GM12878 (cell line): ENCODE data around the gene GPI. TPM values are rescaled to one million over a fixed set of nuclear protein-coding genes. Genes with fewer than 3 reads are reported as not detected.

ENCODE experiments used
- ATAC-seq: fragments of 200-7000 bp; cut with Tn5 transposase; 3 replicates; pipeline ENCODE4 v1.9.1; 2020; ENCODE audit warnings: mild to moderate bottlenecking, moderate library complexity
- BruUV-seq: library from RNA; stranded (reverse); fragments of 400-500 nt; replicated peaks from 2 replicates; lab custom pipeline; 2021; lab: Mats Ljungman, UMichigan
- CTCF ChIA-PET: fragments of 300-600 bp; sonication (Branson Sonifier 250); formaldehyde crosslinking; extraction: SDS; loops from one replicate; lab custom pipeline; 2021; ENCODE audit warnings: inconsistent platforms; lab: Yijun Ruan, JAX
- POLR2A ChIA-PET: fragments of 350-600 bp; formaldehyde crosslinking; extraction: SDS; loops from one replicate; lab custom pipeline; 2021; ENCODE audit warnings: inconsistent platforms; lab: Charles Lee
- RAD21 ChIA-PET: fragments of 300-600 bp; sonication (Branson Sonifier 250); formaldehyde crosslinking; loops from one replicate; lab custom pipeline; 2023; ENCODE audit warnings: antibody characterized with exemption; ENCODE audit not compliant: unreplicated experiment; lab: Charles Lee
- SMC1A ChIA-PET: fragments of 300-600 bp; sonication (Branson Sonifier 250); formaldehyde crosslinking; loops from one replicate; lab custom pipeline; 2023; ENCODE audit not compliant: unreplicated experiment, uncharacterized antibody; lab: Charles Lee
- DNase-seq: peaks from one replicate; pipeline ENCODE4 v3.0.0-alpha.2; 2011; ENCODE audit warnings: low read depth, low spot score
- FAIRE-seq: peaks from 3 replicates; lab custom pipeline; 2011; peaks lifted over from hg19 to GRCh38; lab: Jason Lieb, UNC
- H2AFZ ChIP-seq: 2 replicates; pipeline ENCODE4 v1.6.0; 2011; ENCODE audit warnings: low read depth, low read length, control low read depth; ENCODE audit not compliant: control insufficient read depth
- H3K27ac ChIP-seq: 2 replicates; pipeline ENCODE4 v1.5.1; 2011; ENCODE audit warnings: control low read depth; ENCODE audit not compliant: control insufficient read depth, insufficient read depth
- H3K27me3 ChIP-seq, 2 experiments: replicated peaks in 1 of 2; 2 replicates each; pipeline versions ENCODE4 v1.6.0 to v1.6.1; 2011; ENCODE audit warnings: low read length in 1 of 2; ENCODE audit not compliant: control insufficient read depth in 2 of 2, insufficient read depth in 2 of 2
- H3K36me3 ChIP-seq, 2 experiments: 2 replicates each; pipeline ENCODE4 v1.5.1; 2011; ENCODE audit warnings: low read length in 1 of 2; ENCODE audit not compliant: control insufficient read depth in 2 of 2, insufficient read depth in 2 of 2
- H3K4me1 ChIP-seq: 2 replicates; pipeline ENCODE4 v1.6.1; 2011; ENCODE audit warnings: mild to moderate bottlenecking, low read length, moderate library complexity, mixed read lengths; ENCODE audit not compliant: control insufficient read depth, insufficient read depth
- H3K4me2 ChIP-seq: 2 replicates; pipeline ENCODE4 v1.6.0; 2011; ENCODE audit warnings: control low read depth; ENCODE audit not compliant: control insufficient read depth, insufficient read depth
- H3K4me3 ChIP-seq: fragments of 200-600 bp; sonication (generic); 2 replicates; pipeline ENCODE4 v1.5.1; 2016
- H3K79me2 ChIP-seq: 2 replicates; pipeline ENCODE4 v1.6.0; 2011; ENCODE audit warnings: low read length; ENCODE audit not compliant: control insufficient read depth, insufficient read depth
- H3K9ac ChIP-seq: 2 replicates; pipeline ENCODE4 v1.8.0; 2011; ENCODE audit warnings: low read length, control low read depth, mixed read lengths; ENCODE audit not compliant: control insufficient read depth, insufficient read depth
- H3K9me3 ChIP-seq: replicated peaks from 3 replicates; pipeline ENCODE4 v1.5.1; 2011; ENCODE audit warnings: mild to moderate bottlenecking, low read length; ENCODE audit not compliant: control insufficient read depth, insufficient read depth
- H4K20me1 ChIP-seq: 2 replicates; pipeline ENCODE4 v1.6.0; 2011; ENCODE audit not compliant: control insufficient read depth, insufficient read depth
- GABPA ChIP-seq: IDR thresholded peaks from 2 replicates; pipeline ENCODE4 v1.6.1; 2014; ENCODE audit warnings: antibody characterized with exemption, low read depth, mild to moderate bottlenecking, inconsistent platforms
- HDGF ChIP-seq: fragments of 450-650 bp; IDR thresholded peaks from 2 replicates; pipeline ENCODE4 v1.6.1; 2016; ENCODE audit warnings: antibody characterized with exemption
- SREBF1 ChIP-seq: IDR thresholded peaks from 2 replicates; pipeline ENCODE4 v1.6.1; 2012; ENCODE audit warnings: mild to moderate bottlenecking, low read length
- SREBF2 ChIP-seq: IDR thresholded peaks from 2 replicates; pipeline ENCODE4 v1.6.1; 2012; ENCODE audit warnings: mild to moderate bottlenecking, low read length
- USF1 ChIP-seq: IDR thresholded peaks from 2 replicates; pipeline ENCODE4 v1.6.1; 2011; ENCODE audit warnings: borderline replicate concordance, low read depth, mild to moderate bottlenecking, moderate library complexity, mixed read lengths, low read length; ENCODE audit not compliant: insufficient read depth; ENCODE audit errors: extremely low read length
- WGBS: methylation state at CpG from one replicate; pipeline ENCODE4 v1.1.6; 2016; ENCODE audit warnings: low lambda C conversion rate; ENCODE audit not compliant: insufficient replicate concordance, insufficient coverage; ENCODE audit errors: missing lambda C conversion rate; 5-methylcytosine and 5-hydroxymethylcytosine counted together
- in situ Hi-C: fragments of 300-500 bp; cut with MboI; formaldehyde crosslinking; loops from 9 replicates; pipeline ENCODE4 v1.14.3; 2018; ENCODE audit warnings: mixed read lengths
- intact Hi-C: fragments of 100-400 bp; cut with micrococcal nuclease; formaldehyde crosslinking; loops from one replicate; pipeline ENCODE4 v1.14.2; 2022; ENCODE audit not compliant: unreplicated experiment
- polyA plus RNA-seq, 11 experiments: library from polyadenylated mRNA; depleted of rRNA in 4 of 11; unstranded in 6 of 11; stranded (reverse) in 5 of 11; fragments of >200 nt; fragmentation: Nextera tagmentation in 4 of 11; fragmentation: Illumina TruSeq in 1 of 11; extraction: Ambion mirVana in 4 of 11; extraction: Trizol in 1 of 11; gene quantifications; 1 replicate in 1 of 11; 2 replicates in 10 of 11; pipeline versions ENCODE4 v1.2.1 to v1.2.3, GENCODE V29; 2011 to 2016; ENCODE audit warnings: inconsistent platforms in 2 of 11, missing spikeins in 2 of 11, low read depth in 1 of 11
- total RNA-seq, 4 experiments: library from RNA; depleted of rRNA in 3 of 4; stranded (reverse); fragments of >200 nt in 3 of 4; fragmentation: Illumina TruSeq in 1 of 4; extraction: Trizol in 1 of 4; gene quantifications; 2 replicates each; pipeline versions ENCODE4 v1.2.1 to v1.2.3, GENCODE V29; 2013 to 2021

GPI gene
- total and polyA plus RNA-seq, 10 of the 15 experiments (the other 5 are each of a cell fraction or from before 2014, with no cell fraction given) = 124 to 400 (median 190) TPM

GRCh38 chr19:34426096-34426661 lies 61.2 kb downstream of the GPI start:
- Histone ChIP-seq H3K4me3 (no peak overlapping the region), H3K27me3 (no peaks in the 10 kb centered on the region), H4K20me1 (no peaks in the 10 kb centered on the region; the same call in 1 of the 2 replicates), H3K4me2 (no peak overlapping the region), H3K27ac (no peak overlapping the region), H3K36me3 (peaks cover 3 to 8% of the 10 kb centered on the region in 2 experiments), H3K4me1 (no peaks in the 10 kb centered on the region), H3K79me2 (peaks cover 30% of the 10 kb centered on the region), H3K9ac (no peak overlapping the region), H3K9me3 (no peaks in the 10 kb centered on the region), H2AFZ (no peak overlapping the region)
- intact Hi-C loops = loop anchor here (10.0 kb wide), 1 partner anchor 241 kb away; no protein-coding TSS in a partner anchor
- RAD21 ChIA-PET = no interaction called here
- CTCF ChIA-PET = no interaction called here
- DNase-seq = no peak
- no peak for FAIRE-seq
- no peak for TF ChIP-seq USF1
- no peak for TF ChIP-seq HDGF
- no peak for TF ChIP-seq SREBF1
- no peak for TF ChIP-seq GABPA
- TF ChIP-seq SREBF2 = no peak
- no TSS peak for BruUV-seq
- in situ Hi-C loops = no loop called here
- ATAC-seq = no peak
- POLR2A ChIA-PET = interaction anchor here (1.2 kb wide), 1 partner anchor 21 kb away, joined by 5 read pairs; no protein-coding TSS in a partner anchor
- SMC1A ChIA-PET = interaction anchor here (0.7 kb wide), 1 partner anchor 75 kb away, joined by 3 read pairs; no protein-coding TSS in a partner anchor
- whole genome bisulfite sequencing = 96% methylated on average over 8 of the region's 8 CpGs
